Activated CD8-positive, alpha-beta memory T cell treated with anti-CD3 and anti-CD28 coated beads for 4 hours (primary cell): ENCODE data around the gene BEST2.
A peak's percentile ranks its signal among the peaks of the same experiment; 100 is the strongest.

Experiments used
- DNase-seq, 2 donors: peaks; one replicate each; pipeline ENCODE4 v3.0.0-alpha.2; 2020; ENCODE audit warnings: low read depth in 2 of 2

Gene BEST2

GRCh38 chr19:12800923-12801465, 49.4 kb downstream of the BEST2 start:
- no peak for DNase-seq

- DNase-seq: no peak
Measured at GRCh38 chr19:12801466-12802266, 50.1 kb downstream of the BEST2 start, which contains the start of the genes PRDX2 and THSD8. TSS of gene PRDX2 (minus strand) at chr19:12801800. CDS start at chr19:12801261, 539 bp downstream. TSS of gene THSD8 (plus strand) at chr19:12802069. CDS start at chr19:12802072, 3 bp downstream.

GRCh38 chr19:12802267-12803106, 50.9 kb downstream of the BEST2 start:
- no peak for DNase-seq

- no peak for DNase-seq
Measured at GRCh38 chr19:12804051-12804450, 52.5 kb downstream of the BEST2 start.

- DNase-seq: peak in 1 of 2 donors; percentile 76
Measured at GRCh38 chr19:12806242-12807081, 54.9 kb downstream of the BEST2 start, which contains the start of gene RNASEH2A. TSS of gene RNASEH2A (plus strand) at chr19:12806584. CDS start at chr19:12806674, 90 bp downstream.
